ENCODE results near the gene GLP1R.
A peak's percentile ranks its signal among the peaks of the same experiment; 100 is the strongest.
"Not testable (repeated sequence)": the region's sequence is repeated elsewhere in the genome, so short reads cannot be mapped to it uniquely, and the experiment has no call there.

GLP1R gene

GRCh38 chr6:39111280-39111679 lies 62.7 kb downstream of the GLP1R start:
- Histone ChIP-seq H3K27me3 (ENCODE audit: control insufficient read depth, insufficient read depth, low read length) (no peaks in the 10 kb centered on the region; the same call in 1 of the 2 replicates), H3K27ac (ENCODE audit: low read depth, low read length) (no peak overlapping the region), H3K9me3 (ENCODE audit: control insufficient read depth, insufficient read depth, low read length) (no peaks in the 10 kb centered on the region), H3K4me1 (ENCODE audit: control insufficient read depth, insufficient read depth, low read length) (peaks cover 15% of the 10 kb centered on the region), H3K4me3 (ENCODE audit: low read depth, low read length) (no peak overlapping the region), H3K9ac (ENCODE audit: low read depth, low read length) (no peak overlapping the region), H3K36me3 (ENCODE audit: control insufficient read depth, insufficient read depth, low read length) (peaks cover 20% of the 10 kb centered on the region; the same call in 1 of the 2 replicates)

GRCh38 chr6:39113788-39114187 lies 65.2 kb downstream of the GLP1R start:
- Histone ChIP-seq H3K9me3 (ENCODE audit: control insufficient read depth, insufficient read depth, low read length) (no peaks in the 10 kb centered on the region), H3K4me1 (ENCODE audit: control insufficient read depth, insufficient read depth, low read length) (peaks cover 15% of the 10 kb centered on the region), H3K9ac (ENCODE audit: low read depth, low read length) (no peak overlapping the region), H3K4me3 (ENCODE audit: low read depth, low read length) (peak overlapping the region; percentile 93), H3K27me3 (ENCODE audit: control insufficient read depth, insufficient read depth, low read length) (no peaks in the 10 kb centered on the region; the same call in 1 of the 2 replicates), H3K36me3 (ENCODE audit: control insufficient read depth, insufficient read depth, low read length) (peaks cover 18% of the 10 kb centered on the region; the same call in 1 of the 2 replicates), H3K27ac (ENCODE audit: low read depth, low read length) (no peak overlapping the region)

GRCh38 chr6:39114388-39114703 lies 65.8 kb downstream of the GLP1R start:
- Histone ChIP-seq H3K27me3 (ENCODE audit: control insufficient read depth, insufficient read depth, low read length) (no peaks in the 10 kb centered on the region; the same call in 1 of the 2 replicates), H3K9ac (ENCODE audit: low read depth, low read length) (peak overlapping the region; percentile 88), H3K36me3 (ENCODE audit: control insufficient read depth, insufficient read depth, low read length) (peaks cover 13% of the 10 kb centered on the region; the same call in 1 of the 2 replicates), H3K9me3 (ENCODE audit: control insufficient read depth, insufficient read depth, low read length) (no peaks in the 10 kb centered on the region), H3K4me1 (ENCODE audit: control insufficient read depth, insufficient read depth, low read length) (peaks cover 15% of the 10 kb centered on the region), H3K27ac (ENCODE audit: low read depth, low read length) (no peak overlapping the region), H3K4me3 (ENCODE audit: low read depth, low read length) (peak overlapping the region; percentile 93)

- Histone ChIP-seq H3K27me3 (ENCODE audit: control insufficient read depth, insufficient read depth, low read length) (no peaks in the 10 kb centered on the region; the same call in 1 of the 2 replicates), H3K27ac (ENCODE audit: low read depth, low read length) (peak within 1 kb of the TSS; percentile 95), H3K9ac (ENCODE audit: low read depth, low read length) (peak within 1 kb of the TSS; percentile 88), H3K9me3 (ENCODE audit: control insufficient read depth, insufficient read depth, low read length) (no peaks in the 10 kb centered on the region), H3K4me3 (ENCODE audit: low read depth, low read length) (peak within 1 kb of the TSS; percentile 93), H3K36me3 (ENCODE audit: control insufficient read depth, insufficient read depth, low read length) (peaks cover 7% of the 10 kb centered on the region; the same call in 1 of the 2 replicates), H3K4me1 (ENCODE audit: control insufficient read depth, insufficient read depth, low read length) (peaks cover 15% of the 10 kb centered on the region)
Measured at GRCh38 chr6:39114704-39115599, 66.4 kb downstream of the GLP1R start, which contains the start of gene SAYSD1. Gene SAYSD1 (minus strand): TSS chr6:39115186. CDS start chr6:39115089, 97 bp downstream.

GRCh38 chr6:39118921-39119320 lies 70.3 kb downstream of the GLP1R start:
- Histone ChIP-seq H3K4me1 (ENCODE audit: control insufficient read depth, insufficient read depth, low read length) (peaks cover 10% of the 10 kb centered on the region), H3K9me3 (ENCODE audit: control insufficient read depth, insufficient read depth, low read length) (no peaks in the 10 kb centered on the region)

GRCh38 chr6:39124114-39124513 lies 75.5 kb downstream of the GLP1R start:
- no peaks in the 10 kb centered on the region for H3K27me3 ChIP-seq (ENCODE audit: control insufficient read depth, insufficient read depth, low read length)
- H3K9ac ChIP-seq (ENCODE audit: low read depth, low read length): no peak overlapping the region
- no peaks in the 10 kb centered on the region for H3K9me3 ChIP-seq (ENCODE audit: control insufficient read depth, insufficient read depth, low read length)
- H3K36me3 ChIP-seq (ENCODE audit: control insufficient read depth, insufficient read depth, low read length): no peaks in the 10 kb centered on the region
- no peaks in the 10 kb centered on the region for H3K4me1 ChIP-seq (ENCODE audit: control insufficient read depth, insufficient read depth, low read length)
- H3K4me3 ChIP-seq (ENCODE audit: low read depth, low read length): no peak overlapping the region
- H3K27ac ChIP-seq (ENCODE audit: low read depth, low read length): no peak overlapping the region

More at GRCh38 chr6:39118921-39119320, 70.3 kb downstream of the GLP1R start:
- Histone ChIP-seq H3K36me3 (ENCODE audit: control insufficient read depth, insufficient read depth, low read length) (no peaks in the 10 kb centered on the region), H3K27me3 (ENCODE audit: control insufficient read depth, insufficient read depth, low read length) (no peaks in the 10 kb centered on the region; the same call in 1 of the 2 replicates), H3K9ac (ENCODE audit: low read depth, low read length) (no peak overlapping the region), H3K27ac (ENCODE audit: low read depth, low read length) (no peak overlapping the region), H3K4me3 (ENCODE audit: low read depth, low read length) (no peak overlapping the region)

- H3K4me3 ChIP-seq (ENCODE audit: low read depth, low read length): no peak overlapping the region
- peaks cover 11% of the 10 kb centered on the region; the same call in 1 of the 2 replicates for H3K4me1 ChIP-seq (ENCODE audit: control insufficient read depth, insufficient read depth, low read length)
- H3K36me3 ChIP-seq (ENCODE audit: control insufficient read depth, insufficient read depth, low read length): no peaks in the 10 kb centered on the region
- H3K9ac ChIP-seq (ENCODE audit: low read depth, low read length): no peak overlapping the region
- H3K9me3 ChIP-seq (ENCODE audit: control insufficient read depth, insufficient read depth, low read length): no peaks in the 10 kb centered on the region
- H3K27ac ChIP-seq (ENCODE audit: low read depth, low read length): no peak overlapping the region
- no peaks in the 10 kb centered on the region for H3K27me3 ChIP-seq (ENCODE audit: control insufficient read depth, insufficient read depth, low read length)
Measured at GRCh38 chr6:39128106-39128505, 79.5 kb downstream of the GLP1R start.

GRCh38 chr6:39128832-39129231 lies 80.3 kb downstream of the GLP1R start:
- Histone ChIP-seq H3K27me3 (ENCODE audit: control insufficient read depth, insufficient read depth, low read length) (no peaks in the 10 kb centered on the region), H3K27ac (ENCODE audit: low read depth, low read length) (no peak overlapping the region), H3K9me3 (ENCODE audit: control insufficient read depth, insufficient read depth, low read length) (no peaks in the 10 kb centered on the region), H3K4me3 (ENCODE audit: low read depth, low read length) (no peak overlapping the region), H3K9ac (ENCODE audit: low read depth, low read length) (no peak overlapping the region), H3K36me3 (ENCODE audit: control insufficient read depth, insufficient read depth, low read length) (no peaks in the 10 kb centered on the region), H3K4me1 (ENCODE audit: control insufficient read depth, insufficient read depth, low read length) (peaks cover 11% of the 10 kb centered on the region; the same call in 1 of the 2 replicates)

- H3K27ac ChIP-seq (ENCODE audit: low read depth, low read length): no peak overlapping the region
- H3K36me3 ChIP-seq (ENCODE audit: control insufficient read depth, insufficient read depth, low read length): no peaks in the 10 kb centered on the region
- no peak overlapping the region for H3K4me3 ChIP-seq (ENCODE audit: low read depth, low read length)
- H3K27me3 ChIP-seq (ENCODE audit: control insufficient read depth, insufficient read depth, low read length): no peaks in the 10 kb centered on the region
- H3K4me1 ChIP-seq (ENCODE audit: control insufficient read depth, insufficient read depth, low read length): peaks cover 11% of the 10 kb centered on the region; the same call in 1 of the 2 replicates
- no peaks in the 10 kb centered on the region for H3K9me3 ChIP-seq (ENCODE audit: control insufficient read depth, insufficient read depth, low read length)
- H3K9ac ChIP-seq (ENCODE audit: low read depth, low read length): no peak overlapping the region
Measured at GRCh38 chr6:39130691-39131090, 82.1 kb downstream of the GLP1R start.

GRCh38 chr6:39134761-39135160 lies 86.2 kb downstream of the GLP1R start:
- not testable (repeated sequence) for H3K9me3 ChIP-seq (ENCODE audit: control insufficient read depth, insufficient read depth, low read length); H3K36me3 ChIP-seq (ENCODE audit: control insufficient read depth, insufficient read depth, low read length); H3K4me3 ChIP-seq (ENCODE audit: low read depth, low read length); H3K9ac ChIP-seq (ENCODE audit: low read depth, low read length); H3K27me3 ChIP-seq (ENCODE audit: control insufficient read depth, insufficient read depth, low read length); H3K27ac ChIP-seq (ENCODE audit: low read depth, low read length)
- H3K4me1 ChIP-seq (ENCODE audit: control insufficient read depth, insufficient read depth, low read length): peaks cover 11% of the 10 kb centered on the region; the same call in 1 of the 2 replicates

- not testable (repeated sequence) for H3K9ac ChIP-seq (ENCODE audit: low read depth, low read length); H3K4me3 ChIP-seq (ENCODE audit: low read depth, low read length); H3K27ac ChIP-seq (ENCODE audit: low read depth, low read length); H3K27me3 ChIP-seq (ENCODE audit: control insufficient read depth, insufficient read depth, low read length); H3K4me1 ChIP-seq (ENCODE audit: control insufficient read depth, insufficient read depth, low read length); H3K36me3 ChIP-seq (ENCODE audit: control insufficient read depth, insufficient read depth, low read length); H3K9me3 ChIP-seq (ENCODE audit: control insufficient read depth, insufficient read depth, low read length)
Measured at GRCh38 chr6:39136207-39136606, 87.6 kb downstream of the GLP1R start.
